HuH-7 (cell line): Measurements from ENCODE around the gene CFD.
"Not testable (repeated sequence)": the region's sequence is repeated elsewhere in the genome, so short reads cannot be mapped to it uniquely, and the experiment has no call there.

Source experiments
- DNase-seq: peaks from one replicate; pipeline ENCODE4 v3.0.0; 2011; ENCODE audit warnings: low spot score

The CFD gene

DNA sequence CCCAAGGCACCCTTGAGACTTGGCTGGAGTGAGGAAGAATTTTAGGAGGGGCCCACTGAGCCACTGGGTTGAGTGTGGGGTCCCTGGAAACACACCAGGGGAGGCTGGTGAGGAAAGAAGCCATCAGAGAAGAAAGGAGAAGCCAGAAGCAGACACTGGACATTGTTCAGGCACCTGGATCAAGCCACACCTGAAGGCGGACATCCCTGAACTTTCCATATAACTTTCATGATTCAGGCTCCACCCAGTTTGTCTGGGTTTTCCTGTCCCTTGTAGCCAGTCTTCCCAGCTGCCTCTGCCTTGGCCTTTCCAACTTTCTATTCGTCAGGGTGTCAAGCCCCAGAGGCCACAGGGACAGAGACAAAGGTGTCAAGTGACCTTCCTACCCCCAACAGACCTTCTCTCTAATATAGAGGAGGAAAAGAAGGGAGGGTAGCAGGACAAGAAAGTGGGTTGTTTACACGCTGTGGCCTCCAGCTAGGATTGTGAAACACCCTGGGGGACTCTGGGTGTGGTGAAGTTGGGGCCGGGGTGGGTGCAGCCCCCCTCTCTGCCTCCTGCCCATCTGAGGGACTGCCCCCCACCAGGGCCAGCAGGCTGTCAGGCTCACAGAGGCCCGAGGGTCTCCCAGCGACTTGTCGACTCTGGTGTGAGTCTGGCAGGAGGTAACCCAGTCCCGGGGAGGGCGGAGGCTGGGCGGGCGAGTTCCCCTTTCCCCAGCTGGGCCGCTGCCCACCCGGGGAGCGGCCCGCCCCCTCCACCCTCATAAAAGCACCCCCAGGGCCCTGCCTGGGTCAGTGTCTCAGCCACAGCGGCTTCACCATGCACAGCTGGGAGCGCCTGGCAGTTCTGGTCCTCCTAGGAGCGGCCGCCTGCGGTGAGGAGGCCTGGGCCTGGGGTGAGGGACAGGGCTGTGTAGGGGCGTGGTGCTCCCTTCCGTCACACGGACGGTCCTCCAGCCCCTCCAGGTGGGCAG lies at the start of gene CFD:
CFD (plus strand) TSS at position 797 of the 976 bp plus-strand sequence; CDS start at position 823, 26 bp downstream.
- peak; percentile 46 for DNase-seq

DNA sequence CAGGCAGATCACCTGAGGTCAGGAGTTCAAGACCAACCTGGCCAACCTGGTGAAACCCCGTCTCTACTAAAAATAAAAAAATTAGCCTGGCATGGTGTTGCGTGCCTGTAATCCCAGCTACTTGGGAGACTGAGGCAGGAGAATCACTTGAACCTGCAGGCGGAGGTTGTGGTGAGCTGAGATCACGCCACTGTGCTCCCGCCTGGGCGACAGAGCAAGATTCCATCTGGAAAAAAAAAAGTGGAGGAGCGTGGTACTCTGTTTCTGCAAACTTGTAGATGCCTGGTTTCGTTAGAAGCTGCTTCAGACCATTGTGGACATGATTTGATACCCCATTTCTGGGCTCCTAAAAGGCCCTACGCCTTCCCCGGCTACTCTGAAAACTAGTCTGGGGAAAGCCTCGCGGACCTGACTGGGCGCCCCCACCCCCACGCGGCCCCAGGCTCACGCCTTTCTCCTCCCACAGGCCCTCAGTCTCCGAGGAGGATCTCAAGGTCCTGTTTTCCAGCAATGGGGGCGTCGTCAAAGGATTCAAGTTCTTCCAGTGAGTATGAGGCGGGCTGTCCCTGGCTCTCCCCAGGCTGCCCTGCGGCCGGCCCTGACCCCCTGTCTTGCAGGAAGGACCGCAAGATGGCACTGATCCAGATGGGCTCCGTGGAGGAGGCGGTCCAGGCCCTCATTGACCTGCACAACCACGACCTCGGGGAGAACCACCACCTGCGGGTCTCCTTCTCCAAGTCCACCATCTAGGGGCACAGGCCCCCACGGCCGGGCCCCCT lies 49.2 kb upstream of the CFD start:
- no peak for DNase-seq

DNA sequence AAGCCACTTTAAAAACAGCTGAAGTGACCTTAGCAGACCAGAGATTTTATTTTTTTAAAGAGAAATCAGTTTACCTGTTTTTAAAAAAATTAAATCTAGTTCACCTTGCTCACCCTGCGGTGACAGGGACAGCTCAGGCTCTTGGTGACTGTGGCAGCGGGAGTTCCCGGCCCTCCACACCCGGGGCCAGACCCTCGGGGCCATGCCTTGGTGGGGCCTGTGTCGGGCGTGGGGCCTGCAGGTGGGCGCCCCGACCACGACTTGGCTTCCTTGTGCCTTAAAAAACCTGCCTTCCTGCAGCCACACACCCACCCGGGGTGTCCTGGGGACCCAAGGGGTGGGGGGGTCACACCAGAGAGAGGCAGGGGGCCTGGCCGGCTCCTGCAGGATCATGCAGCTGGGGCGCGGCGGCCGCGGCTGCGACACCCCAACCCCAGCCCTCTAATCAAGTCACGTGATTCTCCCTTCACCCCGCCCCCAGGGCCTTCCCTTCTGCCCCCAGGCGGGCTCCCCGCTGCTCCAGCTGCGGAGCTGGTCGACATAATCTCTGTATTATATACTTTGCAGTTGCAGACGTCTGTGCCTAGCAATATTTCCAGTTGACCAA lies 48.5 kb upstream of the CFD start:
- no peak for DNase-seq

DNA sequence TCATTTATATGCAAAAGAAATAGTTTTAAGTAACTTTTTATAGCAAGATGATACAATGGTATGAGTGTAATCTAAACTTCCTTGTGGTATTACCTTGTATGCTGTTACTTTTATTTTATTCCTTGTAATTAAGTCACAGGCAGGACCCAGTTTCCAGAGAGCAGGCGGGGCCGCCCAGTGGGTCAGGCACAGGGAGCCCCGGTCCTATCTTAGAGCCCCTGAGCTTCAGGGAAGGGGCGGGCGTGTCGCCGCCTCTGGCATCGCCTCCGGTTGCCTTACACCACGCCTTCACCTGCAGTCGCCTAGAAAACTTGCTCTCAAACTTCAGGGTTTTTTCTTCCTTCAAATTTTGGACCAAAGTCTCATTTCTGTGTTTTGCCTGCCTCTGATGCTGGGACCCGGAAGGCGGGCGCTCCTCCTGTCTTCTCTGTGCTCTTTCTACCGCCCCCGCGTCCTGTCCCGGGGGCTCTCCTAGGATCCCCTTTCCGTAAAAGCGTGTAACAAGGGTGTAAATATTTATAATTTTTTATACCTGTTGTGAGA lies 47.9 kb upstream of the CFD start:
- no peak for DNase-seq

DNA sequence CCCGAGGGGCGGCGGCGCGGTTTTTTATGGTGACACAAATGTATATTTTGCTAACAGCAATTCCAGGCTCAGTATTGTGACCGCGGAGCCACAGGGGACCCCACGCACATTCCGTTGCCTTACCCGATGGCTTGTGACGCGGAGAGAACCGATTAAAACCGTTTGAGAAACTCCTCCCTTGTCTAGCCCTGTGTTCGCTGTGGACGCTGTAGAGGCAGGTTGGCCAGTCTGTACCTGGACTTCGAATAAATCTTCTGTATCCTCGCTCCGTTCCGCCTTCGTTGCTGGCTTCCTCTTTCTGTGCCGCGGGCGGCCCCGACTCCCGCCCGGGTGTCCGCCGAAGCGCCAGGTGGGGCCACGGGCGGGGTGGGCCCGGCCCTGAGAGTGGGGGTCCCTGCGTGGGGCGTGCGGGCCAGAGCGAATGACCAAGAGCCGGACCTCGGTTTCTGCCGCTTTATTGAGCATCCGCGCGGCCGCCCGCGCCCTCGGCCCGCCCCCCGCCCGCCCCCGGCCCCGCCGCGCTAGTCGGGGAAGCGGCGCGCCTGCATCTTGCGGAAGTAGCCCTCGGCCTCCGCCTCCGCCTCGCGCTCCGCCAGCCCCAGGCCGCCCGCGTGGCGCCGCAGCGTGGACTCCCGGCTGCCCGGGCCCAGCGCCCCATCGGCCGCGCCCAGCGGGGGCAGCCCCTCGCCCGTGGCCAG lies 47.3 kb upstream of the CFD start:
- DNase-seq, result no peak

DNA sequence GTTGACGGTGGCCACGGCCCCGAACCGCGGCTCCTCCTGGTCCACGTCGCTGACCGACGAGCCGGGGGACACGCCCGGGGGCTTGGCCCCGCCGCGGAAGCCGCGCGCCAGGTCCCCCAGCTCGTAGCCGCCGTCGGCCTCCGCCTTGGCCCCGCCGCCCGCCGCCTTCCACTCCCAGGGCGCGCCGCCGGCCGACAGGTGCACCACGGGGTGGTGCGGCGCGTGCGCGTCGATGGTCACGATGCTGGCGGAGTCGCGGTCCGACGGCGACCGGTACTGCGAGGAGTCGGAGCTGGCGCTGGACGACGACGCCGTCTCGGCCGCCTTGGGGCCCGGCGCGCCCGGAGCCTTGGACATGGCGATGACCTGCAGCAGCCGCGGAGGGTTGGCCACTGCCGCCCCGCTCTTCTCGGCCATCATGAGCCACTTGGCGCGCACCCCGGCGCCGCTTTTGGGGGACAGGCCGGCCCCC lies 46.7 kb upstream of the CFD start:
- no peak for DNase-seq

DNA sequence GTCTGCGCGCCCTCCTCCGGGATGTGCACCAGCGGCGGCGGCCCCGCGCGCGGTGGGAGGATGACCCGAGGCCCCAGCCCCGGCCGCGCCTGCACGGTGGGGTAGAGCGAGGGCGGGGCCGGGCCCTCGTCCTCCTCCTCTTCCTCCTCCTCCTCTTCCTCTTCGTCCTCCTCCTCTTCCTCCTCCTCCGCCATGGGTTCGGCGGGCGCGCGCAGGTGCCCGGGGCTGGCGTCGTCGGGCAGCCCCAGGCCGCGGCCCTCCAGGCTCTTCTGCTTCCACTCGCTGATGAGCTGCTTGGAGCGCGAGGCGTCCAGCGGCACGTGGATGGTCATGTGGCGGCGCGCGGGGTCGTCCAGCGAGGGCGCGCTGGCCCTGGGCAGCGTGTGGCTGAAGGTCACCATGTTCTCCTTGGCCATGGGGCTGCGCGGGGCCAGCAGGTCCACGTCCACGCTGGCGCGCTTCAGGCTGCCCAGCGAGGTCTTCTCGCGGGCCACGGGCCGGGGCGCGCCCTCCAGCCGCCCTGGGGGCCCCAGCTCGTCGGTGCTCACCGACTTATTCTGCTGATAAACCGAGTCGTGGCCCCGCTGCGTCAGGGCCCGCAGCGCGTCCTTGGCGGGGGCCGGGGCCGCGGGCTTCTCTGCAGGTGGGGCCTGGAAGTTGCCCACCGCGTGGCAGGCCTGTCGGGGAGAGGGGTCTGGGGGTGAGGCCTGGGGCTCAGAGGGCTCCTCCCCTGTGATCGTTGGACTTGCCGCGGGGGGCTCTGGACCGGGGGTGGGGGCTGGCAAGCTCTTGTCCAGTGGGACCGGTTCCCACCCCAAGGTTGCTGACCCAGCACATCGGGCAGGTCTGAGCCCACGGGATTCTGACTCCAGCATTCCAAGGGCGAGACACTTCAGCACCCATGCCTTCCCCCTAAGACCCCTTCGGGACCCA lies 46.0 kb upstream of the CFD start:
- no peak for DNase-seq

DNA sequence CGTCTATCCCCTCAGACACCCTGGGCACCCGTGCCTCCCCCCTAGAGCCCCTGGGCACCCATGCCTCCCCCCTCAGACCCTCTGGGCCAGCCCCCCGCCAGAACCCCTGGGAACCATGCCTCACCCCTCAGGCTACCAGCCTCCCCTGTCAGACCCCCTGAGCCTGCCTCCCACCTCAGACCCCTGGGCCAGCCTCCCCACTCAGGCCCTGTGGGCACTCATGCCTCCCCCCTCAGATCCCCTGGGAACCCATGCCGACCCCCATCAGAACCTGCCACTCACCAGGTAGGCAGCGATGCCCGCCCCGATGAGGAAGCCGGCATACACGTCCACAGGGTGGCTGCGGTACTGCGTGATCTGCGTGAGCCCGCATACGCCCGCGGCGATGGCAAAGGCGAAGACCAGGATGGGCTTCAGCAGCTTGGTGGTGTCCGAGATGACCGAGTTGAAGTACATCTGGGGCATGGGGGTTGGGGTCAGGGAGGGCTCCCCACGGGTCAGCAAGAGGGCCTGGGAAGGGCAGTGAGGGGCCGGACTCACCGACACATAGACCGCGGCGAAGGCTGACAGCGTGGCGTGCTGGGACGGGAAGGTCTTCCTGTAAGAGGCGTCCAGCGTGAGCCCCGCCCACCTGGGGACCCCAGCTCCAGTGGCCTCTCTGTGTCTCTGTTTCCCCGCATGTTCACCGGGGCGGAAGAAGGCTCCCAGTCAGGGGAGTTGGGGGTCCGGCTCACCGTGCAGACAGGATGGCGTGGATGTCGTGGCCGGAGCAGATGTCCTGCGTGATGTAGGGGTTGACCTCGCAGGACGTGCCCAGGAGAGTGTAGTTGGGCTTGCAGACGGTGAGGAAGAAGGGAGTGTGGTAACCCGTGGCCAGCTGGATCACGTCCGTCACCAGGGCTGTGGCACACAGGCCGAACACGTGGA lies 45.0 kb upstream of the CFD start:
- DNase-seq, result no peak

DNA sequence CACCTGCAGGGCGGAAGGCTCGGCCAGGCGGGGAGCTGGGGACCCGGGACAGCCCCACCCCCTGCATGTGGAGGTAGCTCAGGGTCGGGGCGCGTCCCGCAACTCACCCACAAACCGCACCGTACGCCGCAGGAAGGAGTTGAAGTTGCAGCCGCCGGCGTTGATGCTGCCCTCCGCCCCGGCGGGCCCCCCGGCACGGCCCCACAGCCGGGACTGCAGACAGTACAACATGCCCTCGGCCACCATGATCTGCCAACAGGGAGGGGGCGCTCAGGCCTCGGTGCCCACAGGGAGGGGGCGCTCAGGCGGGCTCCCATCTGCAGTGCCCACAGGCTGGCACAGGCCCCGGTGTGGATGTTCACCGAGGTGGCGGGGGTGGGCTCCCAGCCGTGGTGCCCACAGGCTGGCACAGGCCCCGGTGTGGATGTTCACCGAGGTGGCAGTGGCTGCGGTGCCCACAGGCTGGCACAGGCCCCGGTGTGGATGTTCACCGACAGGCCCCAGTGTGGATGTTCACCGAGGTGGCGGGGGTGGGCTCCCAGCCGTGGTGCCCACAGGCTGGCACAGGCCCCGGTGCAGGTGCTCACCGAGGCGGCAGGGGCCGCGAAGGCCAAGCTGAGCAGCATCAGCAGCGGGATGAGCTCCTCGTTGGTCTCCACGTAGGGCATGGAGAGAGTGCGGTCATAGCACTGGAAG lies 44.2 kb upstream of the CFD start:
- no peak for DNase-seq

DNA sequence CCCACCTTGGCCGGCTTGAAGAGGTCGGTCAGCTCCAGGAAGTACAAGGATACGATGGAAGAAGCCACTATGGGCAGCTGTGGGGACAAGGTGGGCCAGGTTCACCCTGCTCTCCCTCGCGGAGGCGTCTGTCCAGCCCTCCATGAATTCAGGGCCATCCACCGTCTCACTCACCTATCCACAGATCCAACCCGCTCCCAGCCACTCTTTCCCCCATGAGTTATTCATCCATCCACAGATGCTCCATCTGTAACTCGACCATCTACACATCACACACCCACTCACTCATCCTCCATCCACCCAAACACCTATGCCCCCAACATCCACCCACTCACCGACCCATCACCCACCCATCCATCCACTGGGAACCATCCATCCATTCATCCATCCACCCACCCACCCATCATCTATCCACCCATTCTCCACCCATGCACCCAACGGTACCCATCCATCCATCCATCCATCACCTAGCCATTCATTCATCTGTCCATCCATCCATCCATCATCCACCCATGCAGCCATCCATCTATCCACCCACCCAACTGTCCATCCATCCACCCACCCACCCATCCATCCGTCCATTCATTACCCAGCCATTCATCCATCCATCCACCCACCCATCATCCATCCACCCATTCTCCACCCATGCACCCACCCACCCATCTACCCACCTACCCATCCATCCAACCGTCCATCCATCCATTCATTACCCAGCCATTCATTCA lies 43.5 kb upstream of the CFD start:
- DNase-seq, result no peak

DNA sequence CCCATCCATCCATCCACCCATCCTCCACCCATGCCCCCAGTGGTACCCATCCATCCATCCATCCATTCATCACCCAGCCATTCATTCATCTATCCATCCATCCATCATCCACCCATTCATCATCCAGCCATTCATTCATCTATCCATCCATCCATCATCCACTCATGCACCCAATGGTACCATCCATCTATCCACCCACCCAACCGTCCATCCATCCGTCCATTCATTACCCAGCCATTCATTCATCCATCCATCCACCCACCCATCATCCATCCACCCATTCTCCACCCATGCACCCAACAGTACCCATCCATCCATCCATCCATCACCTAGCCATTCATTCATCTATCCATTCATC lies 43.0 kb upstream of the CFD start:
- DNase-seq, result no peak

DNA sequence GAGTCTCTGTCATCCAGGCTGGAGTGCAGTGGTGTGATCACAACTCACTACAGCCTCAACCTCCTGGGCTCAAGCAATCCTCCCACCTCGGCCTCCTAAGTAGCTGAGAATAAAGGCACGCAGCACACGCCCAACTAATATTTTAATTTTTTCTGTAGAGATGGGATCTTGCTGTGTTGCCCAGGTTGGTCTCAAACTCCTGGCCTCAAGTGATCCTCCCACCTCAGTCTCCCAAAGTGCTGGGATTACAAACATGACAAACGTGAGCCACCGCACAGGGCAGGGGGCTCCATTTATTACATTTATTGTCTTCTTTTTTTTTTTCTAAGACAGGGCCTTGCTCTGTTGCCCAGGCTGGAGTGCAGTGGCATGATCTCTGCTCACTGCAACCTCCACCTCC lies 39.3 kb upstream of the CFD start:
- not testable (repeated sequence) for DNase-seq

DNA sequence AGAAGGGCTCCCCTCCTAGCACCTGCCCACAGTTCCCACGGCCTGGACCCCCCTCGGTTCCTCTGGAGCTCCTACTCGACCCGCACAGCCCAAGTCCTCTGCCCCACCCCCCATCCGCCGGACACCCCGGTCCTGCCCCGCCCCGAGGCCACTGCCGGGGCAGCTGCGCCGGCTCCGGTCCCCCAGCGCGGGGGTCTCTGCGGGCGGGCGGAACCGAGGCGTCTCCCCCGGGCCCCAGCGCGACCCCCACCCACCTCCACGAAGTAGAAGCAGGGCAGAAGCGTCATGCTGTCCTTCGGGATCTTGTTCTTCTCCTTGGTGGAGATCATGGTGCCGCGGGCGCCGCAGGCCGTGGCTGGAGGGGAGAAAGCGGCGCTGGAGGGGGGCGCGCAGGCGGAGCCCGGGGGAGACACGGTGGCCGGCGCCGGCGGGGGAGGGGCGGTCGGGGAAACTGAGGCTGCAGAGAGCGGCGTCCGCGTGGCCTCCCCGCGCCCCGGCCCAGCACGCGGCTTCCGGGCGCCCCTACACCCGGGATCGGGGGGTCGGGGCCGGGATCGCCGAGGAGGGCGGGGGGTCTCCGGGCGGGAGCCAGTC lies 38.1 kb upstream of the CFD start:
- peak; percentile 59 for DNase-seq

DNA sequence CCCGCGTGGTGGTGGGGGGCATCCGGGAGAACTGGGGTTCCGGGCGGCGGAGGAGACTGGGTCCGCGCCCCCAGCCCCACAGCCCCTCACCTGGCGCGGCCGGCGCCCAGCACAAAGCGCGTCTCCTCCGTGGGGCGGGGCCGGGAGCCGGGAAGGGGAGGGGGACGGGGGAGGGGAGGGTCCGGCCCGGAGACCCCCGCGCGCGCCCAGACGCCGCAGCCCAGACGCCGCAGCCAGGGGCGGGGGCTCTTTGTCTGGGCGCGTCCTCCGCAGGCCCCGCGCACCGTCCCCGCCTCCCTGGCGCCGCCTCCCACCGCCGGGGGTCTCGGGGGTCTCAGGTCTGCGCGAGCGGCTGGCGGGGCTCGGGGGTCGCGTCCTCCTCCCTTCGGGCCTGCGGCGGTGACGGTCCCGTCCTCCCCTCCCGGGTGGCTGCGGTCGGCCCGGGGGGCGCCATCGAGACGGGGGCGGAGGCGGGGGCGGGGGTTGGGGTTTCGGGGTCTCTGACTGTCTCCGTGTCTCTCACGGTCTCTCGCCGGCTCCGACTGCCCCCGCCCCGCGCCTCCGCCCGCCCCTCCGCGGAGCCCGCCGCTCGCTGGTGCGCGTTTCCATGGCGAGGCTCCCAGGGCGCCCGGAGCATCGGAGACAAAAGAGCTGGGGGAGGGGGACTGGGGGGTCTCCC lies 37.5 kb upstream of the CFD start, which contains the start of gene PLPPR3:
PLPPR3 (minus strand) TSS at position 131 of the 679 bp plus-strand sequence. CDS start 396 bp downstream, outside the sequence.
- DNase-seq, result no peak

DNA sequence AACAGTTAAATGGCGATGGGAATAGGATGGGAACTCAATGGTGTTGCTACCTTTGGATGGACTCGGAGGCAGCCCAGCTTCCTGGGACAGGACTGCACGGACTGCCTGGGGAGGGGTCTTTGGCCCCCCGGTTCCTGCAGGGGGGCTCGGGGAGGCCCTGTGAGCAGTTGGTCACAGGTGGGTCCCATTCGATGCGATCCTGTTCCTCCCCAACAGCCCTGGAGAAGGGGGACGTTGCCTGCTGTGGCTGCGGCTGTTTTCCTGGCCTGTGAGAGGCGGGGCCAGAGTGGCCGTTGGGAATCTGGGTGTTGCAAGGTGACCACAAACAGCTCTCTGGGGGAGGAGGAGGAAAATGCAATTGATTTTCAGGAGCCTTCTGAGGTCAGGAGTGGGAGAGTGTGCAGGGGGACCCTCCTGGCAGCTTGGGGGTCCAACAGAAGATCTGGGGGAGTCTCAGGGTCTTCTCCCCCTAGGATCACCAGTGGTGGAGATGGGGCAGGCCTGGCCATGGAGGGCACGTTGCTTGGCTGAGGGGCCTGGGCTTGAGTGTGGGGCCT lies 35.8 kb upstream of the CFD start:
- DNase-seq, result peak; percentile 74

DNA sequence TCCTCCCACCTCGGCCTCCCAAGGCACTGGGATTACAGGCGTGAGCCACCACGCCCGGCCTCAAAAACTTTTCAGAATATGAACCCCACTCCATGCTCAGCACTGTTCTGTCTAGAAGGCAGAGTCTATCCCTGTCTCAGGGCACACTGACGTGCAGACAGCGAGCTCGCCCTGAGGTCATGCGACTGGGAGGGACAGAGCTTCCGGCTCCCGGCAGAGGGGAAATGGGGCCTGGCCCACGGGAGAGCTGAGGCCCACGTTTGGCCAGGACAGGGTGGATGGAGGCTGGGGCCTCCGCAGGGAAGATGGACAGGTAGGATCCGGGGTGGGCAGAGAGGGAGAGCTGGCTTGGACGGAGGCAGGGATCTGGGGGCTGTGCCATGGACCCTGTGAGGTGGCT lies 34.6 kb upstream of the CFD start:
- DNase-seq, result no peak
